ENCODE measurements around the gene SLC4A7. TPM values are rescaled to one million over a fixed set of nuclear protein-coding genes. Genes with fewer than 3 reads are reported as not detected.
A peak's percentile ranks its signal among the peaks of the same experiment; 100 is the strongest.
"Not testable (repeated sequence)": the region's sequence is repeated elsewhere in the genome, so short reads cannot be mapped to it uniquely, and the experiment has no call there.

SLC4A7 gene
- polyA plus RNA-seq, 1 donor = 15.1 TPM

GRCh38 chr3:27426926-27427325 lies 57.3 kb downstream of the SLC4A7 start:
- no peak for DNase-seq

GRCh38 chr3:27425896-27426565 lies 58.2 kb downstream of the SLC4A7 start:
- DNase-seq = peak; percentile 6

GRCh38 chr3:27424812-27425521 lies 59.2 kb downstream of the SLC4A7 start:
- not testable (repeated sequence) for DNase-seq

GRCh38 chr3:27423463-27423862 lies 60.7 kb downstream of the SLC4A7 start:
- peak; percentile 3 for DNase-seq

- DNase-seq = no peak
These were observed 61.6 kb downstream of the SLC4A7 start for GRCh38 chr3:27422617-27423016.

GRCh38 chr3:27415202-27415601 lies 69.0 kb downstream of the SLC4A7 start:
- DNase-seq = no peak

- DNase-seq = no peak
These were observed 91.1 kb downstream of the SLC4A7 start for GRCh38 chr3:27392950-27393679.

- not testable (repeated sequence) for DNase-seq
These were observed 91.8 kb downstream of the SLC4A7 start for GRCh38 chr3:27392414-27392813.

GRCh38 chr3:27391796-27392195 lies 92.4 kb downstream of the SLC4A7 start:
- no peak for DNase-seq

GRCh38 chr3:27387625-27388024 lies 96.6 kb downstream of the SLC4A7 start:
- no peak for DNase-seq

GRCh38 chr3:27385504-27385903 lies 98.7 kb downstream of the SLC4A7 start:
- DNase-seq = no peak

GRCh38 chr3:27384191-27384590 lies 100.0 kb downstream of the SLC4A7 start:
- DNase-seq = no peak

GRCh38 chr3:27380433-27381357 lies 103.5 kb downstream of the SLC4A7 start:
- no peak for DNase-seq

- no peak for DNase-seq
These were observed 105.9 kb downstream of the SLC4A7 start for GRCh38 chr3:27378331-27378730.

- DNase-seq = no peak
These were observed 107.9 kb downstream of the SLC4A7 start for GRCh38 chr3:27376109-27376772.

GRCh38 chr3:27368831-27369607 lies 115.2 kb downstream of the SLC4A7 start, which contains the start of gene NEK10:
Gene NEK10 (minus strand): TSS chr3:27369383. CDS start chr3:27352882, 16,501 bp downstream.
- peak; percentile 90 for DNase-seq

GRCh38 chr3:27366062-27366591 lies 118.1 kb downstream of the SLC4A7 start:
- no peak for DNase-seq

- DNase-seq = no peak
These were observed 123.8 kb downstream of the SLC4A7 start for GRCh38 chr3:27360113-27361078.

- DNase-seq = no peak
These were observed 125.8 kb downstream of the SLC4A7 start for GRCh38 chr3:27358372-27358771.

Data from hindlimb muscle (tissue), 1 donor.